Activated T-helper 1 cell treated with anti-CD3 and anti-CD28 coated beads, Interleukin-12 subunit alpha, Interleukin-12 subunit beta, Interleukin-2, Interleukin-4 antibody, amounts not matched to agents 30 ng/mL and 10 ng/mL and 1 ng/mL, durations not matched to agents 14 hours and 24 hours and 36 hours (primary cell): ENCODE results near the gene BRAT1. TPM values are rescaled to one million over a fixed set of nuclear protein-coding genes. Genes with fewer than 3 reads are reported as not detected.
"Not testable (repeated sequence)": the region's sequence is repeated elsewhere in the genome, so short reads cannot be mapped to it uniquely, and the experiment has no call there.

Source experiments
- DNase-seq: peaks from one replicate; pipeline ENCODE4 v3.0.0; 2021; ENCODE audit warnings: low spot score
- H3K27ac Mint-ChIP-seq: one replicate; pipeline ENCODE4 v1.8.0; 2021; ENCODE audit warnings: mild to moderate bottlenecking, mixed read lengths
- H3K27me3 Mint-ChIP-seq: one replicate; pipeline ENCODE4 v1.8.0; 2022; ENCODE audit warnings: mild to moderate bottlenecking, moderate library complexity, mixed read lengths; ENCODE audit not compliant: insufficient read depth
- H3K36me3 Mint-ChIP-seq: one replicate; pipeline ENCODE4 v1.8.0; 2021; ENCODE audit warnings: low read depth, mixed read lengths
- H3K4me1 Mint-ChIP-seq: one replicate; pipeline ENCODE4 v1.8.0; 2021; ENCODE audit warnings: low read depth, mixed read lengths
- H3K4me3 Mint-ChIP-seq: one replicate; pipeline ENCODE4 v1.8.0; 2021; ENCODE audit warnings: mild to moderate bottlenecking, moderate library complexity, mixed read lengths
- H3K9me3 Mint-ChIP-seq: one replicate; pipeline ENCODE4 v1.8.0; 2021; ENCODE audit warnings: mixed read lengths
- intact Hi-C: fragments of 100-400 bp; cut with micrococcal nuclease; formaldehyde crosslinking; loops from one replicate; pipeline ENCODE4 v1.15.1; 2024
- total RNA-seq: library from RNA; stranded (reverse); gene quantifications from 2 replicates; pipeline ENCODE4 v1.2.3, GENCODE V29; 2022

The BRAT1 gene
- total RNA-seq, 1 donor from 2014 or later, result 42.9 TPM

DNA sequence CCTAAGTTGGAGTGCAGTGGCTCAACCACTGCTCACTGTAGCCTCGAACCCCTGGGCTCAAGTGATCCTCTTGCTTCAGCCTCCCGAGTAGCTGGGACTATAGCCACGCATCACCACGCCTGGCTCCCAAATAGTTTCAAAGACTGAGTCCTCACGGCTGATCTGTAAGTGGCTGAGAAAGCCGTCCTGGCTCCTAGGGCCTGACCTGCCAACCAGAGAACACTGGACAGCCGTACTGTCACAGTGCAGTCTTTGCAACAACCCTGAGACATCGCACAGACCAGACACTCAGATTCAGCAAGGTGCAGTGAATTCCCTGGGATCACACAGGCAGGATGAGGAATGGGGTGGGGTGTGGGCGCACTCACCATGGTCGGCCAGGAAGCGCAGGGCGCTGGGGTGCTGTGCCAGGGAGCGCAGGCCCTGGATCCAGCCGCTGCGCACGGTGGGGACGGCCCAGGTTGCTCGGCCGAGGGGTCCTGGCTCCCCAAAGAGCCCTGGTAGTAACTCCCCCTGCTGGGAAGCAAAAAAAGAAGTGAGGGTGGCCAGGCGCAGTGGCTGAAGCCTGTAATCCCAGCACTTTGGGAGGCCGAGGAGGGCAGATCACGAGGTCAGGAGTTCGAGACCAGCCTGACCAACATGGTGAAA is 10.7 kb downstream of the BRAT1 start:
- H3K36me3 Mint-ChIP-seq, result peaks cover 13% of the 10 kb centered on the region
- H3K4me1 Mint-ChIP-seq, result no peaks in the 10 kb centered on the region
- H3K27ac Mint-ChIP-seq, result no peak overlapping the region
- no peaks in the 10 kb centered on the region for H3K9me3 Mint-ChIP-seq
- H3K4me3 Mint-ChIP-seq, result no peak overlapping the region
- no peaks in the 10 kb centered on the region for H3K27me3 Mint-ChIP-seq
- intact Hi-C loops, result no loop called here
- DNase-seq, result no peak

DNA sequence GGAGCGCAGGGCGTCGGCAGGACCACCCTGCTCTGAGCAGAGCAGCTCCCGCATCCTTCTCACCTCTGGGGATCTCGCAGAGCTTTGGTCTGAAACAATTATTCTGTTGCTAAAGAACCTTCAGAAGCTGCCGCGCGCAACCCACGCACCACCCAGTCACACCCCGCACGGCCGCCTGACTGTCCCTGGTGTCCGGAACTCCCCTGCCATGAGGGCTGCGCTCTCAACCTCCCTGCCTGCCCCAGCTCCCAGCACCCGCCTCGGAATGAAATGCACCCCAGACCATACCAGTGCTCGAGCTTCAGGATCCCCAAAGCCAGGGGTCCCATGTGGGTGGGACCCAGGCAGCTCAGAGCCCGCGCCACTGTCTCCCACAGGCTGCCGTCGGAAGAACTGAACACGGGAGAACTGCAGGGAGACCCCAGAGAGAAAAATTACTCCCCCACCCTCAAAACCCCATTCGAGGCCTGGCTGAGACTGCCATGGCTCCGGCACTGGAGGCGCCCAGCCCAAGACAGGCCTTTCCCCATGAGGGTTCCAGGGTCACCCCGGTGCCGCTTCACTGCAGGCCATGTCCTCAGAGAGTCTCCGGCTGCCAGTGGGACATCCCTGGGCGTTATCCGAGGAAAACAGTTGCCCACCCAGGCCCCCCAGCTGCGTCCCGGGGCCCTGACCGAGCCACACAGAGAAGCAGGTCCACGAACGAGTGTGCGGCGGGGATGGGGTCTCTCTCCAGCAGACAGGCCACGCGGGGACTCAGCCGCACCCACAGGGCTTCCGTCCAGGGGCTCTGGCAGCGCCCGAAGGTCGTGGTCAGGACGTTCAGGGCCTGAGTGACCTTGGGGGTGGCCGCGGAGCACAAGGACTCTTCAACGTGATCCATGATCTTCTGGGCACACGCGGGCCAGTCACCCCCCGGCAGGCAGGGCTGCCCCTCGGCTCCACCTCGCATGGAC is 12.1 kb downstream of the BRAT1 start:
- H3K27ac Mint-ChIP-seq, result no peak overlapping the region
- DNase-seq, result no peak
- H3K27me3 Mint-ChIP-seq, result no peaks in the 10 kb centered on the region
- H3K9me3 Mint-ChIP-seq, result no peaks in the 10 kb centered on the region
- H3K36me3 Mint-ChIP-seq, result peaks cover 9% of the 10 kb centered on the region
- H3K4me1 Mint-ChIP-seq, result no peaks in the 10 kb centered on the region
- H3K4me3 Mint-ChIP-seq, result no peak overlapping the region
- intact Hi-C loops, result loop anchor here (1.0 kb wide), 1 partner anchor 45 kb away; no protein-coding TSS in a partner anchor

DNA sequence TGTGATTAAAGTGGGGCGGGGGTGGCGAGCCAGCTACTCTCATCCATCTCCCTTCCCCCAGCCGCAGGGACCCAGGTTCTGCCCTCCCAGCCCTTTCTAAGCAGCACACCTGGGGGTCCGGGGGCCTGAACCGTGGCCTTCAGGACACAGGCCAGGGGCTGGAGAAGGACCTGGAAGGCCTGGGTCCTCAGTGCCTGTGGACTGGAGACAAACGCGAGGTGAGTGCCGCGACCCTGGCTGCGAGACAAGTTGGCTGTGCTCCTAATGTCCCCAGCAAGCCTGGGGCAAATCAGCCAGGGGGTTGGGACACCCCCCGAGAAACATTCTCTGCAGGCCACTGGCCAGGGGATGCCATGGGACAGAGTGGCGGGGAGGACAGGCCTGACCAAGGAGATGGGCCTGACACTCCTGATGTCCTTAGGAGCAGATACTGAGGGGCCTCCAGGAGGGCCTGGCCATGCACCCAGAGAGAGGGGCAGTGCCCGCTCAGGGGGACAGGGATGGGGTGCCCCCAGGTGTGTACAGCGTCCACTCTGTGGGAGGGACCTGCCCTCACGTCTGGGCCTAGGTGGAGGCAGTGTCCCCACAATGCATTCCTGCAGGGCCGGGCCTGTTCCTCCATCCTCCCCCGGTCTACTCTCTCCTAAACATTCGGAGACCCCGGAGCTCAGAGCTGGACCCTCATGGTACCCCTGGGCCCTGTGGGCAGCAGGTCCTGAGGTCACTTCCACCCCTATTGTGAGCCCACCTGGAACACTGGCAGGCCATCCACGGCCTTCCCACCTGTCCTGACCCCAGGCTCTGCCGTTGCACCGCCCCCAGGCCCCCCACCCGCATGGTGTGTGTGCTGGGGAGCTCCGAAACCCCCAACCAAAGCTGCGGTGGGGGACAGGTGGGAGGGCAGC is 13.1 kb downstream of the BRAT1 start:
- Mint-ChIP-seq H3K9me3 (no peaks in the 10 kb centered on the region), H3K27me3 (no peaks in the 10 kb centered on the region), H3K4me3 (no peak overlapping the region), H3K27ac (no peak overlapping the region), H3K36me3 (peaks cover 7% of the 10 kb centered on the region), H3K4me1 (no peaks in the 10 kb centered on the region)
- intact Hi-C loops, result loop anchor here (1.0 kb wide), 1 partner anchor 44 kb away; no protein-coding TSS in a partner anchor
- no peak for DNase-seq

DNA sequence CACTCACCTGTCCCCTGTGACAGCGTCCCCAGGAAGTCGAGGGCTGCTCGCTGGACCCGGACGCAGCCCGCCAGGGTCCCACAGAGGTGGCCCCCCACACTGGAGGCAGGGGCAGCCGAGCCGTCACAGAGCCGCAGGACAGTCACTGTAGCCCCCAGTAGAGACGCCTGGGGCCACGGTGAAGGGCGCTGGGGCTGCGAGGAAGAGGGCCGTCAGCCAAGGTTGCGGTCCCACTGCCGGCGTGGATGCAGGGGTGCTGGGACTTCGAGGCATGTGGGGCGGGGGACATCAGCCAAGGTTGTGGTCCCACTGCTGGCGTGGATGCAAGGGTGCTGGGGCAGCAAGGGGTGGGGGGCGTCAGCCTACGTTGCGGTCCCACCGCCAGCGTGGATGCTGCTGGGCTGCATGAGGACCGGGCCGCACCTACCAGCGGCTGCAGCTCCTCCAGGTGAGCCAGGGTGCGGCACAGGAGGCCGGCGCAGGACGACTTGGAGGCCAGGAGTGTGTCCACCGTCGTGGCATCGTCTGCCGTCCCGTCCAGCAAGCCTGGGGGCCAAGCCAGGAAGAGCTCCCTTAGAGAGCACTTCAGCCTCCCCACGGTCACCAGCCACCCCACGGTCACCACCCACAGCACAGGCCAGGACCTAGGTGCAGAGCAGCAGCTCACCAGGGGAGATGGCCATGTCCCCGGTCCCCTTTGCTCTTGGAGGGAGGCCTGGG is 13.9 kb downstream of the BRAT1 start:
- Mint-ChIP-seq H3K9me3 (no peaks in the 10 kb centered on the region), H3K4me3 (no peak overlapping the region), H3K27me3 (no peaks in the 10 kb centered on the region), H3K4me1 (no peaks in the 10 kb centered on the region), H3K27ac (no peak overlapping the region), H3K36me3 (peaks cover 3% of the 10 kb centered on the region)
- no peak for DNase-seq
- intact Hi-C loops, result loop anchor here (1.0 kb wide), 1 partner anchor 43 kb away; no protein-coding TSS in a partner anchor

DNA sequence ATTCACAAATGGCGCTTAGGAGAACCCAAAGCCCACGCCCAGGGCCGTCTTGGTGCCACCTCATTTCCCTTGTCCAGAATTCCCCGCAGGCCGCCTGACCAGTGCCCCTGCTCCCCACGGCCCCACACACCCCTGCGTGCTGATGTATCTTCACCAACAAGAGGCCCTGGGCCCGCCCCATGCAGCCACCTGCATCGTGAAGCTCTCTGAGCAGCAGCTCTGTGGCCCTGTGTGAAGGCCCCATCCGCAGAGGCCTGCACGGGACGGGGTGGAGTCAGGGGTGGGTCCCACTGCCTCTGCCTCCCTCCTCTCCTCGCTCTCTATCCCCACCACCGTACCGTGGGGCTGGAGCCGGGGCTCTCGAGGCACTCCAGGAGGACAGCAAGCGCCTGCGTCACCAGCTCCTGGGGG is 14.7 kb downstream of the BRAT1 start:
- Mint-ChIP-seq H3K36me3 (peaks cover 3% of the 10 kb centered on the region), H3K9me3 (no peaks in the 10 kb centered on the region), H3K4me3 (no peak overlapping the region), H3K27ac (no peak overlapping the region), H3K4me1 (no peaks in the 10 kb centered on the region), H3K27me3 (no peaks in the 10 kb centered on the region)
- DNase-seq, result no peak
- intact Hi-C loops, result no loop called here

DNA sequence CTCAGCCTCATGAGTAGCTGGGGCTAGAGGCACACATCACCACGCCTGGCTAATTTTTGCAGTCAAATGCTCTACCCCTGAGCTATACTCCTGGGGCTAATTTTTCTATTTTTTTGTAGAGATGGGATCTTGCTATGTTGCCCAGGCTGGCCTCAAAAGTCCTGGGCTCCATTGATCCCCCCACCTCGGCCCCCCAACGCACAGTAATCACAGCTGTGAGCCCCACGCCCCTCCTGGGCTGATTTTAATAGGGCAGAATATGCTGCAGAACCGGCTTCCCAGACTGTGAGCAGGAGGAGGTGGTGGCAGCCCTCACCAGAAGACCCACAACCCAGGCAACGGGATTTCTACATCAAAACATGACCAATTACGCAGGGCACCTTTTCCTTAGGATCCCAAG is 15.2 kb downstream of the BRAT1 start:
- no peak overlapping the region for H3K4me3 Mint-ChIP-seq
- no peak overlapping the region for H3K27ac Mint-ChIP-seq
- H3K36me3 Mint-ChIP-seq, result peaks cover 3% of the 10 kb centered on the region
- intact Hi-C loops, result no loop called here
- DNase-seq, result no peak
- no peaks in the 10 kb centered on the region for H3K4me1 Mint-ChIP-seq
- H3K27me3 Mint-ChIP-seq, result no peaks in the 10 kb centered on the region
- no peaks in the 10 kb centered on the region for H3K9me3 Mint-ChIP-seq

DNA sequence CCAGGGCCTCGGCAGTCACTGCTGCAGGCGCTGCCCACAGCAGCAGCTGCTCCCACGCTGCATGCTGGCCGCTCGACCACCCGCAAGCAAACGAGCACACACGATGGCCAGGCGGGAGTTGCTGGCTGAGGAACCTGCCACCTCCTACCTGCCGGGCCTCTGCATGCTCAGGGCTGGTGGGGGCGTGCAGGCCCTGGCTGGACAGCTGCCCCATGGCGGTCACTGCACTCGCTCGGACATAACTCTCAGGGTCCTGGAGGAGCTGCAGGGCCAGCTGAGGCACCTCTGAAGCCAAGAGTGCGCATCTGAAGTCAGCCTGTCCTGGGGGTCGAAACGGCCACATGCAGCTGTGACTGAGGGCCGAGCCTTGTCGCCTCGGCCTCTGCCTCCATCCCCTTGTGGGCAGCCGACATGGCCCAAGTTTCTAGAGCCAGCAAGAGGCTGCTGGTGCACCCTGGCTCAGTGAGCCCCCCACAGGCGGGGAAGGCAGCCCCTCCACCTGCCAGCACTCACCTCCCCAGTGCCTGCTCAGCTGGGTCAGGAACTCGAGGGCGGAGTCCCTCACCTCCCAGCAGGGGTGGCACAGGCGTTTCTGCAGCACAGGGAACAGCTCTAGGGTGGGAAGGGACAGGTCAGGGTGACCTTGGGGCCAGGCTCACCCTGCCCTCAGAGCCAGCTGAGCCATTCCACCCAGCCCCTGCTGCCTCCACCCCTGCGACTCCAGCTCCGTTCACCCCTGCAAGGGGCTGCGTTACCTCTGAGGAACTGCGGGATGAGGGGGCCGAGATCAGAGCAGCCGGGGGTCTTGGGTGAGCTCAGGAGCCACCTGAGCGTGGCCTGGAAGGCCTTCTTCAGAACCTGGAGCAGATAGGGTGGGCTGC is 16.1 kb downstream of the BRAT1 start:
- no peaks in the 10 kb centered on the region for H3K4me1 Mint-ChIP-seq
- intact Hi-C loops, result no loop called here
- H3K4me3 Mint-ChIP-seq, result no peak overlapping the region
- H3K36me3 Mint-ChIP-seq, result peaks cover 3% of the 10 kb centered on the region
- H3K27me3 Mint-ChIP-seq, result no peaks in the 10 kb centered on the region
- H3K27ac Mint-ChIP-seq, result no peak overlapping the region
- H3K9me3 Mint-ChIP-seq, result no peaks in the 10 kb centered on the region
- no peak for DNase-seq

DNA sequence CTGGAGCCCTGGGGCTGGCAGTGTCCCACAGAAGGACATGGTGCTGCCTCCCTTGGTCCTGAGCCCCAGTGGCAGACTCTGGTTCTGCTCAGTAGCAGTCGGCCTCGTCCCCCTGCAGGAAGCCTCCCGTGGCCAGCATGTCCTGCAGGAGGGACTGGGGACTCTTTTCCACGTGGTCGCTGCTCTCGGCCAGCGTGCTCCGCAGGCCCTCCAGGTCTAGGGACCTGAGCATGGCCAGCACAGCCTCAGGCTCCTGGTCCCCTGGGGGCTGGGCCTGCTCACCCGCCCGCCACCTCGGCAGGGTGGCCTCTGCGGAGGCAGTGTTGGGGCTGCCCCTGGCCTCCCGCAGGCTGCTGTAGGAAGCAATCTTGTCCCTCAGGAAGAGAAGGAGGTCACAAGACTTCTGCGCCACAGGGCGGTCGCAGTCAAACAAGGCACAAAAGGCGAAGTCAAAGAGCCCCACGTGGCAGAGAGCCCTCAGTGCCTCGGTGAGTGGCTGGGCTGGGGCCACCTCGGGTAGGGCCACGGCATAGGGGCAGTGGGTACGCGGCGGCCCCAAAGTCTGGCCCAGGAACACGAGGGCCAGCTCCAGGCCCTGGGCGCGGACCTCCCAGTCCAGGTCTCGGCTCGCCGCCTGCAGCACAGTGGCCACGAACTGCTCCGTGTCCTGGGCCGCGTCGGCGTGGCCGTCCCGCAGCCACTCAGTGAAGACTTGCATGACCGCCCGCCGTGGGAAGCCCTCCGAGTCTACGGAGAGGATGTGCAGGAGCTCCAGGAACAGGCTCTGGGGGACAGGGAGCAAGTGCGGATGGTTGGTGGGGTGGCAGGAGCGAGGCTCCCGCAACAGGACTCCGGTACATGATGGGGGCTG is 17.1 kb downstream of the BRAT1 start:
- Mint-ChIP-seq H3K27me3 (no peaks in the 10 kb centered on the region), H3K27ac (no peak overlapping the region)
- DNase-seq, result no peak

DNA sequence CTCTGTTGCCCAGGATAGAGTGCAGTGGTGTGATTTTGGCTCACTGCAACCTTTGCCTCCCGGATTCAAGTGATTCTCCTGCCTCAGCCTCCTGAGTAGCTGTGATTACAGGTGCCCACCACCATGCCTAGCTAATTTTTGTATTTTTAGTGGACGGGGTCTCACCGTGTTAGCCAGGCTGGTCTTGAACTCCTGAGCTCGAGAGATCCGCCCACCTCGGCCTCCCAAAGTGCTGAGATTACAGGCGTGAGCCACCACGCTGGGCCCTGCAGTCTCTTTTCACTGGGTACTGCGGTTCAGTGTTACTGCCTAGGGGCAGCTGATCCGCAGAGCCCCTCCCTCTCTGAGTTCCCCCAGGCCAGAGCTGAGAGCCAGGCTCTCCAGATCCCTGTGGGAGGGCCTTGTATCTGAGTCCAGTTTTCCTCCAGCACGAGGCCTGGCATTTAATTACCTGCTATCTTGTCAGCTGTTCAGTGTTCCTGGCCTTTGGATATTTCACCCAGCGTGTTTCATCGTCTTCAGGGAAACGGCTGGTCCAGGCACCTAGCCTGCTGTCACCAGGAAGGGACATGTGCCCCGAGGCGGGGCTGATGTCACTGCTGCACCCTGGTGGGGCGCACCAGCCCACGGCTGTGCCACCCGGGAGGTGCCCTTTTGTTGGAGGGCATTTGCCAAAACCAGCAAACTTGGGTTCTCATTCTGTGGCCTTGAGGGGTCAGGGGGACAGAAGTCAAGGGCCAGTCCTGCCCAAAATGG is 19.3 kb downstream of the BRAT1 start:
- H3K36me3 Mint-ChIP-seq, H3K4me1 Mint-ChIP-seq, H3K27me3 Mint-ChIP-seq, intact Hi-C loops, H3K4me3 Mint-ChIP-seq, H3K27ac Mint-ChIP-seq, H3K9me3 Mint-ChIP-seq, DNase-seq: not testable (repeated sequence)

More for the DNA sequence above, 17.1 kb downstream of the BRAT1 start:
- Mint-ChIP-seq H3K4me1 (no peaks in the 10 kb centered on the region), H3K9me3 (no peaks in the 10 kb centered on the region), H3K36me3 (peaks cover 3% of the 10 kb centered on the region), H3K4me3 (no peak overlapping the region)
- intact Hi-C loops, result no loop called here

DNA sequence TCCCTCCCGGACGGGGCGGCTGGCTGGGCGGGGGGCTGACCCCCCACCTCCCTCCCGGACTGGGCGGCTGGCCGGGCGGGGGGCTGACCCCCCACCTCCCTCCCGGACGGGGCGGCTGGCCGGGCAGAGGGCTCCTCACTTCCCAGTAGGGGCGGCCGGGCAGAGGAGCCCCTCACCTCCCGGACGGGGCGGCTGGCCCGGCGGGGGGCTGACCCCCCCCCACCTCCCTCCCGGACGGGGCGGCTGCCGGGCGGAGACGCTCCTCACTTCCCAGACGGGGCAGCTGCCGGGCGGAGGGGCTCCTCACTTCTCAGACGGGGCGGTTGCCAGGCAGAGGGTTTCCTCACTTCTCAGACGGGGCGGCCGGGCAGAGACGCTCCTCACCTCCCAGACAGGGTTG is 21.1 kb downstream of the BRAT1 start:
- intact Hi-C loops, H3K4me3 Mint-ChIP-seq, H3K9me3 Mint-ChIP-seq, H3K27ac Mint-ChIP-seq, H3K27me3 Mint-ChIP-seq, DNase-seq, H3K36me3 Mint-ChIP-seq: not testable (repeated sequence)
- H3K4me1 Mint-ChIP-seq, result peaks cover 12% of the 10 kb centered on the region
